Measurements from ENCODE around the gene ZEB1.

DNA sequence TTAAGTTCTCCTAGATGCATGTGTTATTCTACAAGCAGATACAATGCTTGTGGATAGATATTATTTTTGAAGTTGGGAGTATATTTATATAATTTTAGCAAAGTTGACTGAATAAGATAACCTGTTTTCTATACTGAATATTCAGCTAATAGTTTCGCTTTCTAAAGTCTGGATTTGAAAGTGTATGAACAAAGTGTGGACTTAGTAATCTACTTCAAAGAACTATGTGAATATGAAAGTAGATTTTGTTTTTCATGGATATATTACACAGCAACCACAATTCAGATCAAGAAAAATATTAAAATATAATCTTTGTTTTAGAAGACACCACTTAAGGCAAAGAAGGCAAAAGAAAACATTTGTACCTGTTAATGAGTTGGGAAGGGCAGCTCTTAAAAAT, 78.8 kb downstream of the ZEB1 start:
- TF ChIP-seq, protein P1, sequence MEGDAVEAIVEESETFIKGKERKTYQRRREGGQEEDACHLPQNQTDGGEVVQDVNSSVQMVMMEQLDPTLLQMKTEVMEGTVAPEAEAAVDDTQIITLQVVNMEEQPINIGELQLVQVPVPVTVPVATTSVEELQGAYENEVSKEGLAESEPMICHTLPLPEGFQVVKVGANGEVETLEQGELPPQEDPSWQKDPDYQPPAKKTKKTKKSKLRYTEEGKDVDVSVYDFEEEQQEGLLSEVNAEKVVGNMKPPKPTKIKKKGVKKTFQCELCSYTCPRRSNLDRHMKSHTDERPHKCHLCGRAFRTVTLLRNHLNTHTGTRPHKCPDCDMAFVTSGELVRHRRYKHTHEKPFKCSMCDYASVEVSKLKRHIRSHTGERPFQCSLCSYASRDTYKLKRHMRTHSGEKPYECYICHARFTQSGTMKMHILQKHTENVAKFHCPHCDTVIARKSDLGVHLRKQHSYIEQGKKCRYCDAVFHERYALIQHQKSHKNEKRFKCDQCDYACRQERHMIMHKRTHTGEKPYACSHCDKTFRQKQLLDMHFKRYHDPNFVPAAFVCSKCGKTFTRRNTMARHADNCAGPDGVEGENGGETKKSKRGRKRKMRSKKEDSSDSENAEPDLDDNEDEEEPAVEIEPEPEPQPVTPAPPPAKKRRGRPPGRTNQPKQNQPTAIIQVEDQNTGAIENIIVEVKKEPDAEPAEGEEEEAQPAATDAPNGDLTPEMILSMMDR (IDR thresholded peaks at IDR 0.05) = no peak
- no peak for TF ChIP-seq POLR2A (IDR thresholded peaks at IDR 0.05)

Measured in ovary (tissue), 3 donors.